SU-DHL-6 (cell line): ENCODE measurements around the gene FAM20A.

Source experiments
- H2AFZ ChIP-seq: fragments of 200-600 bp; sonication (generic); 2 replicates; pipeline ENCODE4 v1.6.1; 2014; ENCODE audit warnings: low read depth, mild to moderate bottlenecking, moderate library complexity, mixed read lengths, antibody characterized with exemption, low read length; ENCODE audit not compliant: severe bottlenecking
- H3F3A ChIP-seq: fragments of 200-600 bp; shearing (Covaris generic); 2 replicates; pipeline ENCODE4 v1.6.0; 2016; ENCODE audit warnings: antibody characterized with exemption, mild to moderate bottlenecking; ENCODE audit not compliant: insufficient read depth
- H3K27ac ChIP-seq: fragments of 200-600 bp; sonication (generic); 2 replicates; pipeline ENCODE4 v1.5.1; 2016; ENCODE audit warnings: low read depth, mild to moderate bottlenecking, low read length, moderate library complexity, mixed read lengths
- H3K27me3 ChIP-seq: fragments of 200-600 bp; sonication (generic), shearing (Covaris generic); 2 replicates; pipeline ENCODE4 v1.6.0; 2014; ENCODE audit warnings: mild to moderate bottlenecking, low read length
- H3K36me3 ChIP-seq: fragments of 200-600 bp; sonication (generic); 2 replicates; pipeline ENCODE4 v1.6.1; 2014; ENCODE audit warnings: mild to moderate bottlenecking, low read length, mixed read lengths
- H3K4me2 ChIP-seq: fragments of 300-600, 200-600 bp; shearing (Covaris generic), sonication (generic); 2 replicates; pipeline ENCODE4 v1.6.0; 2014; ENCODE audit warnings: low read length, low read depth, mild to moderate bottlenecking; ENCODE audit not compliant: poor library complexity, severe bottlenecking
- H3K4me3 ChIP-seq: fragments of 200-600 bp; sonication (generic); 2 replicates; pipeline ENCODE4 v1.5.1; 2014; ENCODE audit warnings: antibody characterized with exemption, low read length, mild to moderate bottlenecking, mixed read lengths; ENCODE audit not compliant: insufficient read depth, poor library complexity, severe bottlenecking
- H3K79me2 ChIP-seq: fragments of 200-600 bp; sonication (generic); 2 replicates; pipeline ENCODE4 v1.6.1; 2014; ENCODE audit warnings: mild to moderate bottlenecking, low read length, moderate library complexity; ENCODE audit not compliant: insufficient read depth
- H3K9ac ChIP-seq: fragments of 200-600 bp; sonication (generic); 2 replicates; pipeline ENCODE4 v1.7.0; 2014; ENCODE audit warnings: mild to moderate bottlenecking, low read length
- H3K9me2 ChIP-seq: fragments of 200-600 bp; sonication (generic); replicated peaks from 2 replicates; pipeline ENCODE4 v1.6.1; 2014; ENCODE audit warnings: low read length; ENCODE audit not compliant: insufficient read depth
- H3K9me3 ChIP-seq: fragments of 200-600 bp; sonication (generic); 2 replicates; pipeline ENCODE4 v1.6.1; 2014; ENCODE audit warnings: low read length, mixed read lengths; ENCODE audit not compliant: insufficient read depth
- H4K20me1 ChIP-seq: fragments of 200-600 bp; sonication (generic); 2 replicates; pipeline ENCODE4 v1.6.1; 2014; ENCODE audit warnings: low read depth, mild to moderate bottlenecking, antibody characterized with exemption, low read length, moderate library complexity, mixed read lengths
- EZH2phosphoT487 ChIP-seq: fragments of 200-600 bp; sonication (generic), shearing (Covaris generic); conservative IDR thresholded peaks from 2 replicates; pipeline ENCODE4 v1.6.1; 2018; ENCODE audit warnings: mild to moderate bottlenecking, antibody characterized with exemption, low read length, moderate library complexity, mixed read lengths
- TF ChIP-seq, protein P1 (sequence below): fragments of 200-600 bp; sonication (generic); IDR thresholded peaks from one replicate; pipeline ENCODE4 v1.5.1; 2017; ENCODE audit warnings: antibody characterized with exemption, mild to moderate bottlenecking, low read length, moderate library complexity; ENCODE audit not compliant: insufficient read depth, poor library complexity, severe bottlenecking

Gene FAM20A

DNA sequence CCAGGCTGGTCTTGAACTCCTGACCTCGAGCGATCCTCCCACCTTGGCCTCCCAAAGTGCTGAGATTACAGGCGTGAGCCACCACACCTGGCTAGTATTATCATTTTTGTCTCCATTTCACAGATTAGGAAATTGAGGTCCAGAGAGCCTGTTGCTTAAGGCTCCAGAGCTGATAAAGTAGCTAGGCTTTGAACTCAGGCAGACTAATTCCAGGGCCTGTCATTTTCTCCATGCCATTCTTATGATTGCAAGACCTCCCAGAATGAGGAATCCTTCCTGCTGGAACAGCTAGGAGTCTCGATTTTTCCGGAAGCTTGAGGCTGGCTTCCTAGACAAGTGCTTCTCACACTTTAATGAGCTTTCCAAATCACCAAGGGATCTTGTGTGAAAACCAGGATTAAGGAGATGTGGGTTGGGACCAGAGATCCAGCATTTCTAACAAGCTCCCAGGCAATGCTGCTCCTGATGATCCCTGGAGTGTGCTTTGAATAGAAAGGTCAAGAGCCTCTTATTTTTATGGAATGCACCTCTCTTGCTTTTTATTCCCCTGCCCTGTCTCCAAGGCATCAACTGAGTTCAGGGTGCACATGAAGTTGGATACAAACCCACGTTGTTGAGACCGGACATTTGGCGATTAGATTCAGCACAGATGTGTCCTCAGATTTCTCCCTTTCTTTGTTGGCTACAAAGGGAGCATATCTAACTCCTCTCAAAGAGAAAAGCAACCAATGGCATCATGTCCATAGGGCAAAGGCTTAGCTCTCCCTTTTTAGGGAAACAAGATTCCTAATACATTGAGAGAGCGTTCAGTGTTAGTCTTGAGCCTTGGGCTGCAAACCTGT lies 40.3 kb upstream of the FAM20A start:
- Histone ChIP-seq H3F3A (no peaks in the 10 kb centered on the region), H2AFZ (no peak overlapping the region), H3K4me3 (no peak overlapping the region), H3K4me2 (no peak overlapping the region), H3K27me3 (no peaks in the 10 kb centered on the region), H4K20me1 (no peaks in the 10 kb centered on the region), H3K79me2 (no peaks in the 10 kb centered on the region), H3K36me3 (no peaks in the 10 kb centered on the region), H3K9ac (no peak overlapping the region), H3K9me2 (no peaks in the 10 kb centered on the region), H3K27ac (no peak overlapping the region), H3K9me3 (no peaks in the 10 kb centered on the region)
- TF ChIP-seq, protein P1, sequence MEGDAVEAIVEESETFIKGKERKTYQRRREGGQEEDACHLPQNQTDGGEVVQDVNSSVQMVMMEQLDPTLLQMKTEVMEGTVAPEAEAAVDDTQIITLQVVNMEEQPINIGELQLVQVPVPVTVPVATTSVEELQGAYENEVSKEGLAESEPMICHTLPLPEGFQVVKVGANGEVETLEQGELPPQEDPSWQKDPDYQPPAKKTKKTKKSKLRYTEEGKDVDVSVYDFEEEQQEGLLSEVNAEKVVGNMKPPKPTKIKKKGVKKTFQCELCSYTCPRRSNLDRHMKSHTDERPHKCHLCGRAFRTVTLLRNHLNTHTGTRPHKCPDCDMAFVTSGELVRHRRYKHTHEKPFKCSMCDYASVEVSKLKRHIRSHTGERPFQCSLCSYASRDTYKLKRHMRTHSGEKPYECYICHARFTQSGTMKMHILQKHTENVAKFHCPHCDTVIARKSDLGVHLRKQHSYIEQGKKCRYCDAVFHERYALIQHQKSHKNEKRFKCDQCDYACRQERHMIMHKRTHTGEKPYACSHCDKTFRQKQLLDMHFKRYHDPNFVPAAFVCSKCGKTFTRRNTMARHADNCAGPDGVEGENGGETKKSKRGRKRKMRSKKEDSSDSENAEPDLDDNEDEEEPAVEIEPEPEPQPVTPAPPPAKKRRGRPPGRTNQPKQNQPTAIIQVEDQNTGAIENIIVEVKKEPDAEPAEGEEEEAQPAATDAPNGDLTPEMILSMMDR = no peak
- TF ChIP-seq EZH2phosphoT487 = no peak

DNA sequence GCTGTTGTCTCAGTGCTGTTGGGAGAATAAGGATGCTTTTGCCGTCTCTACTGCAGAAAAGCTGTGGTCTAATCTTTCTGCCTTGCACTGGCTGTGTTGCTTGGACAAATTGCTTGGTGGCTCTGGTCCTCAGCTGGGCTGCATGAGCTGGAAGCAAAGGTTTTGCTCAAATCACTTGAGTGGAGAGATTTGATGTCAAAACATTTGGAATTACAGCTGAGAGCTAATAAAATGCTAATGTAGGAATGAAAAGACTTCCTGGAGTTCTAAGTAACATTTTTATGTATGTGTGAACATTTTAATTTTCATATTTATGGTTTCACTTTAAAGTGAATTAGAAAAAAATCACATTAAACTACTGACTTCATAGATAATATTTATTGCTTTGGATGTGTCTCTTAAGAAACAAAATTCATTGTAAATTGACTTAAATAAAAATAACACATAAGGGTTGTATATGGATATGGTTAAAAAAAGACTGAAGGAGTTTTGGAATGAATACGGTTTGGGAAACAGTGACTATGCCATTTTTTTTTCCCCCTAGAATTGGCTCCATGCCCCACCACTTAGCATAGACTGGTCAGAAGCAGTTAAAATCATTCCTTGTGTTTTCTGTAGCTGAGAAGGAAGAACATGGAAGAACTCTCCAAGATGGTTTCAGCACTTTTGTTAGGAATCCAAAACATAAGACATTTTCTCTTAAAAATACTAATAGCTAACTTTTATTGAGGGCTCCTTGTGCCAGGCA lies 39.2 kb upstream of the FAM20A start:
- TF ChIP-seq EZH2phosphoT487 = no peak
- TF ChIP-seq, protein P1 = no peak
- Histone ChIP-seq H3F3A (no peaks in the 10 kb centered on the region), H3K79me2 (no peaks in the 10 kb centered on the region)

DNA sequence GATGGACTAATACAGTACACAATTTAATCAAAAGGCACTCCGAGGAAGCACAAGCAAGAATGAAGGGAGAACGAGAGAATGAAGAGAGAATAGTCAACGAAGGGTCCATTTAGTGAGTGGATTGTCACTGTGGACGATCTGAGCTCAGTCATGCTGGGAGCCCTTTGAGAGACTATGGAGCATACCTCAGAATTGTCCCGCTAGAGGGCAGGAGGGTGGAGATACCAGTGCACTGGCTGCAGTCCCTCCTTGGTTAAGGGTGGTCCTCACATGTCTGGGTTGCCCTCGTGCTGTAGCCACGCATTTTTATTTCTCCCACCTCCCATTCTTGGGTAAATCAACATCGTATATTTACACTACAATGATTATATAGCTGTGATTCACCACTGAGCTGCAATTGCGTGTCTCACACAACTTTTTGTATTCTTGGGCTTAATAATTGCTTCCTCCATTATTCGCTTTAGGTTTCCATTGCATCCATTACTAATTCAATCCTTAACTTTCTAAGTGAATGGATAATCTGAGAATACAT lies 33.2 kb upstream of the FAM20A start:
- no peaks in the 10 kb centered on the region for H3K36me3 ChIP-seq
- H3K9ac ChIP-seq = no peak overlapping the region
- H3K79me2 ChIP-seq = no peaks in the 10 kb centered on the region
- H3K4me3 ChIP-seq = no peak overlapping the region
- no peaks in the 10 kb centered on the region for H3K27me3 ChIP-seq
- H3K4me2 ChIP-seq = no peak overlapping the region
- no peaks in the 10 kb centered on the region for H3K9me2 ChIP-seq
- no peaks in the 10 kb centered on the region for H3F3A ChIP-seq
- H3K9me3 ChIP-seq = no peaks in the 10 kb centered on the region
- H4K20me1 ChIP-seq = no peaks in the 10 kb centered on the region
- no peak overlapping the region for H3K27ac ChIP-seq
- H2AFZ ChIP-seq = no peak overlapping the region
- no peak for TF ChIP-seq EZH2phosphoT487
- TF ChIP-seq, protein P1 = no peak

More for the DNA sequence above, 39.2 kb upstream of the FAM20A start:
- no peak overlapping the region for H3K9ac ChIP-seq
- H3K27me3 ChIP-seq = no peaks in the 10 kb centered on the region
- H3K9me2 ChIP-seq = no peaks in the 10 kb centered on the region
- H3K36me3 ChIP-seq = no peaks in the 10 kb centered on the region
- no peak overlapping the region for H3K4me2 ChIP-seq
- no peak overlapping the region for H3K4me3 ChIP-seq
- no peak overlapping the region for H3K27ac ChIP-seq
- no peaks in the 10 kb centered on the region for H4K20me1 ChIP-seq
- H2AFZ ChIP-seq = no peak overlapping the region
- no peaks in the 10 kb centered on the region for H3K9me3 ChIP-seq
